ENCODE data around the gene SLC51B.
"Not testable (repeated sequence)": the region's sequence is repeated elsewhere in the genome, so short reads cannot be mapped to it uniquely, and the experiment has no call there.

SLC51B gene

GRCh38 chr15:65042776-65043327, 2.3 kb upstream of the SLC51B start:
- DNase-seq, result no peak

GRCh38 chr15:65044218-65044617, 969 bp upstream of the SLC51B start:
- DNase-seq, result not testable (repeated sequence)

GRCh38 chr15:65048241-65048640, 3.1 kb downstream of the SLC51B start:
- no peak for DNase-seq

GRCh38 chr15:65049418-65049840, 4.2 kb downstream of the SLC51B start:
- DNase-seq, result peak; percentile 83

GRCh38 chr15:65050270-65050669, 5.1 kb downstream of the SLC51B start:
- DNase-seq, result no peak

GRCh38 chr15:65051266-65051665, 6.1 kb downstream of the SLC51B start:
- no peak for DNase-seq

- no peak for DNase-seq
These were observed 7.8 kb downstream of the SLC51B start for GRCh38 chr15:65052956-65053355.

- DNase-seq, result peak; percentile 50
These were observed 9.4 kb downstream of the SLC51B start for GRCh38 chr15:65054333-65055200.

- DNase-seq, result no peak
These were observed 10.1 kb downstream of the SLC51B start for GRCh38 chr15:65055201-65055870.

- DNase-seq, result no peak
These were observed 10.9 kb downstream of the SLC51B start for GRCh38 chr15:65056106-65056505.

- no peak for DNase-seq
These were observed 11.8 kb downstream of the SLC51B start for GRCh38 chr15:65056868-65057548.

GRCh38 chr15:65057549-65057940, 12.4 kb downstream of the SLC51B start:
- no peak for DNase-seq

- no peak for DNase-seq
These were observed 13.5 kb downstream of the SLC51B start for GRCh38 chr15:65058394-65059368.

- no peak for DNase-seq
These were observed 14.2 kb downstream of the SLC51B start for GRCh38 chr15:65059369-65059750.

- DNase-seq, result no peak
These were observed 14.9 kb downstream of the SLC51B start for GRCh38 chr15:65059931-65060596.

GRCh38 chr15:65060641-65061397, 15.6 kb downstream of the SLC51B start:
- no peak for DNase-seq

GRCh38 chr15:65062061-65062460, 16.9 kb downstream of the SLC51B start:
- DNase-seq, result no peak

GRCh38 chr15:65062726-65063125, 17.5 kb downstream of the SLC51B start:
- no peak for DNase-seq

- no peak for DNase-seq
These were observed 20.9 kb downstream of the SLC51B start for GRCh38 chr15:65066001-65066634.

- no peak for DNase-seq
These were observed 21.6 kb downstream of the SLC51B start for GRCh38 chr15:65066635-65067316.
